Peyer's patch (tissue), 4 donors: ENCODE measurements around the gene SIPA1L3.
"Not testable (repeated sequence)": the region's sequence is repeated elsewhere in the genome, so short reads cannot be mapped to it uniquely, and the experiment has no call there.

Experiments
- POLR2A ChIP-seq, 2 donors: fragments of 450-650 bp; IDR thresholded peaks; one replicate each; pipeline ENCODE4 v1.5.1; 2017; ENCODE audit warnings: antibody characterized with exemption in 2 of 2, mild to moderate bottlenecking in 2 of 2, moderate library complexity in 2 of 2
- TF ChIP-seq, protein P1 (sequence below), 6 experiments: fragments of 450-650 bp in 4 of 6; fragments of 200-600 bp in 2 of 6; sonication (generic) in 1 of 6; IDR thresholded peaks; one replicate each; pipeline ENCODE4 v1.5.1; 2017 to 2019; ENCODE audit warnings: antibody characterized with exemption in 6 of 6, mild to moderate bottlenecking in 3 of 6, moderate library complexity in 1 of 6

DNA sequence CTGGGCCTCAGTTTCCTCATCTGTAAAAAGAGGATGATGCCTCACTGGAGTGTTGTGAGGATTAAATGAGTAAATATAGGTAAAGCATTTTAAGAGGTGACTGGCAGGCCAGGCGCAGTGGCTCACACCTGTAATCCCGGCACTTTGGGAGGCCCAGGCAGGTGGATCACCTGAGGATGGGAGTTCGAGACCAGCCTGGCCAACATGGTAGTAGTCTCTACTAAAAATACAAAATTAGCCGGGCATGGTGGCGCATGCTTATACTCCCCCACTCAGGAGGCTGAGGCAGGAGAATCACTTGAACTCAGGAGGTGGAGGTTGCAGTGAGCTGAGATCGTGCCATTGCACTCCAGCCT lies 317.8 kb downstream of the SIPA1L3 start:
- TF ChIP-seq, protein P1, sequence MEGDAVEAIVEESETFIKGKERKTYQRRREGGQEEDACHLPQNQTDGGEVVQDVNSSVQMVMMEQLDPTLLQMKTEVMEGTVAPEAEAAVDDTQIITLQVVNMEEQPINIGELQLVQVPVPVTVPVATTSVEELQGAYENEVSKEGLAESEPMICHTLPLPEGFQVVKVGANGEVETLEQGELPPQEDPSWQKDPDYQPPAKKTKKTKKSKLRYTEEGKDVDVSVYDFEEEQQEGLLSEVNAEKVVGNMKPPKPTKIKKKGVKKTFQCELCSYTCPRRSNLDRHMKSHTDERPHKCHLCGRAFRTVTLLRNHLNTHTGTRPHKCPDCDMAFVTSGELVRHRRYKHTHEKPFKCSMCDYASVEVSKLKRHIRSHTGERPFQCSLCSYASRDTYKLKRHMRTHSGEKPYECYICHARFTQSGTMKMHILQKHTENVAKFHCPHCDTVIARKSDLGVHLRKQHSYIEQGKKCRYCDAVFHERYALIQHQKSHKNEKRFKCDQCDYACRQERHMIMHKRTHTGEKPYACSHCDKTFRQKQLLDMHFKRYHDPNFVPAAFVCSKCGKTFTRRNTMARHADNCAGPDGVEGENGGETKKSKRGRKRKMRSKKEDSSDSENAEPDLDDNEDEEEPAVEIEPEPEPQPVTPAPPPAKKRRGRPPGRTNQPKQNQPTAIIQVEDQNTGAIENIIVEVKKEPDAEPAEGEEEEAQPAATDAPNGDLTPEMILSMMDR (IDR thresholded peaks at IDR 0.05): not testable (repeated sequence)
- TF ChIP-seq POLR2A (IDR thresholded peaks at IDR 0.05): not testable (repeated sequence)
